Psoas muscle (tissue), 8 donors: ENCODE data around the gene SYNDIG1. TPM values are rescaled to one million over a fixed set of nuclear protein-coding genes. Genes with fewer than 3 reads are reported as not detected.

Experiments used
- ATAC-seq, 4 donors: fragments of 200-7000 bp; cut with Tn5 transposase; one replicate each; pipeline ENCODE4 v1.9.1; 2020; ENCODE audit warnings: moderate library complexity in 3 of 4, mild to moderate bottlenecking in 2 of 4
- DNase-seq, 2 donors: peaks; one replicate each; pipeline ENCODE4 v3.0.0-alpha.2; 2020
- H3K27ac ChIP-seq: fragments of 200-600 bp; one replicate; pipeline ENCODE4 v1.8.0; 2022
- H3K27me3 ChIP-seq, 3 donors: fragments of 200-600 bp in 1 of 3; one replicate each; pipeline versions ENCODE4 v1.6.1 to v1.8.0; 2013 to 2022; ENCODE audit warnings: low read length in 2 of 3, mild to moderate bottlenecking in 2 of 3, moderate library complexity in 1 of 3; ENCODE audit not compliant: insufficient read depth in 3 of 3
- H3K36me3 ChIP-seq, 2 donors: fragments of 200-600 bp in 1 of 2; one replicate each; pipeline versions ENCODE4 v1.6.1 to v1.8.0; 2013 to 2022; ENCODE audit warnings: low read depth in 1 of 2, mild to moderate bottlenecking in 1 of 2, moderate library complexity in 1 of 2; ENCODE audit not compliant: insufficient read depth in 1 of 2
- H3K4me1 ChIP-seq: fragments of 200-600 bp; one replicate; pipeline ENCODE4 v1.8.0; 2022
- H3K4me3 ChIP-seq: fragments of 200-600 bp; one replicate; pipeline ENCODE4 v1.8.0; 2022; ENCODE audit warnings: mild to moderate bottlenecking
- H3K9me3 ChIP-seq: fragments of 200-600 bp; one replicate; pipeline ENCODE4 v1.8.0; 2022
- CTCF ChIP-seq: fragments of 200-600 bp; IDR thresholded peaks from one replicate; pipeline ENCODE4 v1.8.0; 2022; ENCODE audit warnings: antibody characterized with exemption
- WGBS, 3 donors: extraction: QIAGEN DNeasy Blood & Tissue Kit; methylation state at CpG; one replicate each; pipeline versions ENCODE4 v1.1.6 to v1.1.7; 2013; 5-methylcytosine and 5-hydroxymethylcytosine counted together
- intact Hi-C, 2 donors: fragments of 100-400 bp; cut with DNase I; formaldehyde crosslinking; loops; one replicate each; pipeline versions ENCODE4 v1.11.0 to v1.14.2; 2022
- polyA plus RNA-seq, 3 donors: library from polyadenylated mRNA; stranded (reverse); fragments of 200-250 nt; gene quantifications; one replicate each; pipeline ENCODE4 v1.2.3, GENCODE V29; 2013
- total RNA-seq, 4 donors: library from RNA; stranded (reverse); fragmentation: NEBNext Ultra II Directional in 2 of 4; extraction: Animal tissue kit (Norgen Biotek cat#: 25700) in 2 of 4; gene quantifications; one replicate each; pipeline versions ENCODE4 v1.2.1 to v1.2.4, GENCODE V29; 2021 to 2023
- donor health status: healthy with polysubstance abuse.
- donor health status: DM: no; HTN: no; CAD: no; lungs with moderate emphysema.
- donor health status: Bipolar disorder and iron deficiency.
- donor health status: healthy.
- donor health status: DM: yes; HTN: yes; CAD: no.
- donor health status: DM: no; HTN: no; CAD: no.
- donor health status: DM: no; HTN: no; CAD: no.
- donor health status: DM: yes; HTN: yes; CAD: no.

Gene SYNDIG1
- total and polyA plus RNA-seq, 7 donors = 0.03 to 0.10 TPM; not detected in 5

- Histone ChIP-seq H3K4me3 (no peak overlapping the region), H3K27me3 (no peaks in the 10 kb centered on the region), H3K4me1 (no peaks in the 10 kb centered on the region), H3K27ac (no peak overlapping the region), H3K9me3 (no peaks in the 10 kb centered on the region), H3K36me3 (no peaks in the 10 kb centered on the region)
- intact Hi-C loops = no loop called here
- ATAC-seq (no peak), DNase-seq (no peak)
- 86 to 89% (median 87%) methylated on average over 12 of the region's 12 CpGs for WGBS, 3 donors
- no peak for TF ChIP-seq CTCF
Measured at GRCh38 chr20:24607402-24607801, 138.0 kb downstream of the SYNDIG1 start.

GRCh38 chr20:24608926-24609667 lies 139.7 kb downstream of the SYNDIG1 start:
- DNase-seq (no peak), ATAC-seq (no peak)
- H3K36me3 ChIP-seq = no peaks in the 10 kb centered on the region
- no peak for TF ChIP-seq CTCF
- 66 to 72% (median 68%) methylated on average over 9 of the region's 9 CpGs for WGBS, 3 donors
- no peaks in the 10 kb centered on the region for H3K4me1 ChIP-seq
- no peak overlapping the region for H3K27ac ChIP-seq
- no peak overlapping the region for H3K4me3 ChIP-seq
- intact Hi-C loops = no loop called here
- H3K27me3 ChIP-seq = peaks cover 0 to 1% (median 0%) of the 10 kb centered on the region in 3 donors
- H3K9me3 ChIP-seq = no peaks in the 10 kb centered on the region

- no peaks in the 10 kb centered on the region for H3K9me3 ChIP-seq
- H3K27ac ChIP-seq = no peak overlapping the region
- H3K4me1 ChIP-seq = no peaks in the 10 kb centered on the region
- ATAC-seq = no peak
- no peak overlapping the region for H3K4me3 ChIP-seq
- no peaks in the 10 kb centered on the region for H3K36me3 ChIP-seq
- TF ChIP-seq CTCF = no peak
- peaks cover 0 to 1% (median 0%) of the 10 kb centered on the region in 3 donors for H3K27me3 ChIP-seq
- no peak for DNase-seq
- WGBS, 3 donors = 38 to 43% (median 39%) methylated on average over 2 of the region's 2 CpGs
- intact Hi-C loops = no loop called here
Measured at GRCh38 chr20:24609757-24610156, 140.3 kb downstream of the SYNDIG1 start.

GRCh38 chr20:24610341-24611115 lies 141.1 kb downstream of the SYNDIG1 start:
- Histone ChIP-seq H3K4me3 (no peak overlapping the region), H3K4me1 (no peaks in the 10 kb centered on the region), H3K27me3 (peaks cover 0 to 1% (median 0%) of the 10 kb centered on the region in 3 donors), H3K36me3 (no peaks in the 10 kb centered on the region), H3K27ac (no peak overlapping the region), H3K9me3 (no peaks in the 10 kb centered on the region)
- ATAC-seq (no peak), DNase-seq (no peak)
- whole genome bisulfite sequencing, 3 donors = 65 to 74% (median 72%) methylated on average over 16 of the region's 16 CpGs
- no peak for TF ChIP-seq CTCF
- intact Hi-C loops = no loop called here
